Activated CD8-positive, alpha-beta T cell treated with anti-CD3 and anti-CD28 coated beads for 36 hours (primary cell): Measurements from ENCODE around the gene LIPE. TPM values are rescaled to one million over a fixed set of nuclear protein-coding genes. Genes with fewer than 3 reads are reported as not detected.

Experiments
- ATAC-seq: fragments of 200-7000 bp; cut with Tn5 transposase; one replicate; pipeline ENCODE4 v1.10.0; 2021; ENCODE audit warnings: mild to moderate bottlenecking, moderate library complexity
- CTCF ChIA-PET: fragments of 350-600 bp; sonication (Branson Sonifier 250); formaldehyde crosslinking; loops from one replicate; lab custom pipeline; 2021; ENCODE audit warnings: antibody characterized with exemption; lab: Charles Lee
- POLR2A ChIA-PET: fragments of 350-600 bp; sonication (Branson Sonifier 250); formaldehyde crosslinking; loops from one replicate; lab custom pipeline; 2021; ENCODE audit warnings: antibody characterized with exemption; lab: Charles Lee
- DNase-seq: peaks from one replicate; pipeline ENCODE4 v3.0.0-alpha.2; 2020
- H3K27ac Mint-ChIP-seq: one replicate; pipeline ENCODE4 v1.8.0; 2021; ENCODE audit warnings: mild to moderate bottlenecking, mixed read lengths
- H3K27me3 Mint-ChIP-seq: one replicate; pipeline ENCODE4 v1.8.0; 2021; ENCODE audit warnings: mixed read lengths
- H3K36me3 Mint-ChIP-seq: one replicate; pipeline ENCODE4 v1.8.0; 2021; ENCODE audit warnings: low read depth, mixed read lengths
- H3K4me1 Mint-ChIP-seq: one replicate; pipeline ENCODE4 v1.8.0; 2021; ENCODE audit warnings: low read depth, mixed read lengths
- H3K4me3 Mint-ChIP-seq: one replicate; pipeline ENCODE4 v1.8.0; 2021; ENCODE audit warnings: mild to moderate bottlenecking, moderate library complexity, mixed read lengths
- H3K9me3 Mint-ChIP-seq: one replicate; pipeline ENCODE4 v1.8.0; 2021; ENCODE audit warnings: mixed read lengths
- intact Hi-C: fragments of 100-400 bp; cut with micrococcal nuclease; formaldehyde crosslinking; loops from one replicate; pipeline ENCODE4 v1.10.0; 2022
- total RNA-seq, 2 experiments: library from RNA; stranded (reverse); gene quantifications; one replicate each; pipeline ENCODE4 v1.2.3, GENCODE V29; 2021
- TF ChIP-seq, protein P1 (sequence below): fragments of 200-600 bp; IDR thresholded peaks from one replicate; pipeline ENCODE4 v1.8.0; 2022; ENCODE audit warnings: antibody characterized with exemption, mild to moderate bottlenecking

The LIPE gene
- total RNA-seq, 2 experiments from 2014 or later, result 28.4 to 34.3 TPM

DNA sequence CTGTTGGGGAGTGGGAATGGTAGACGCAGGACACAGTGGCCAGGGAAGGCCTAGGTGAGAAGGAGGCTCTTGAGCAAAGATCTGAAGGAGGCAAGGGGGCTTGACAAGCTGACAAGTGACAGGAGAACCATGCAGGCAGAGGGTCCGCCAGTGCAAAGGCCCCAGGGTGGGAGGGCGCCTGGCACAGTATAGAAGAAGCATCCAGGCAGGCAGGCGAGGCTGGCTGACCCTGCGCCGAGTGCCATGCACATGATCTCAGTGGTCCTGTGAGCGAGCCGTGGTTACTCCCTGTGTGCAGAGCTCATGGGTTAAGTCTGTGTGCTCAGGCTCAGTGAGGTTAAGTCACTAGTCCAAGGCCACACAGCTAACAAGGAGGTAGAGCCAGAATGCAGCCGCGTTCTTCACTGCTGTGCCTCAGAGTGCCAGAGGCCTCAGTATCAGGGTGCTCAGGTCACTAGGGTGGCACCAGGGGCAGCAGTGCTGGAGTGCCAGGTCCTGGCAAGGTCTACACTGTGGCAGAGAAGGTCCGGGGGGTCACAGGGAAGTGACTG, 52.3 kb downstream of the LIPE start:
- intact Hi-C loops, result no loop called here
- H3K36me3 Mint-ChIP-seq, result no peaks in the 10 kb centered on the region
- no peak overlapping the region for H3K4me3 Mint-ChIP-seq
- H3K4me1 Mint-ChIP-seq, result peaks cover 12% of the 10 kb centered on the region
- CTCF ChIA-PET, result no interaction called here
- no peak for ATAC-seq
- peaks cover under 1% of the 10 kb centered on the region for H3K27me3 Mint-ChIP-seq
- H3K27ac Mint-ChIP-seq, result no peak overlapping the region
- no peaks in the 10 kb centered on the region for H3K9me3 Mint-ChIP-seq
- TF ChIP-seq, protein P1, sequence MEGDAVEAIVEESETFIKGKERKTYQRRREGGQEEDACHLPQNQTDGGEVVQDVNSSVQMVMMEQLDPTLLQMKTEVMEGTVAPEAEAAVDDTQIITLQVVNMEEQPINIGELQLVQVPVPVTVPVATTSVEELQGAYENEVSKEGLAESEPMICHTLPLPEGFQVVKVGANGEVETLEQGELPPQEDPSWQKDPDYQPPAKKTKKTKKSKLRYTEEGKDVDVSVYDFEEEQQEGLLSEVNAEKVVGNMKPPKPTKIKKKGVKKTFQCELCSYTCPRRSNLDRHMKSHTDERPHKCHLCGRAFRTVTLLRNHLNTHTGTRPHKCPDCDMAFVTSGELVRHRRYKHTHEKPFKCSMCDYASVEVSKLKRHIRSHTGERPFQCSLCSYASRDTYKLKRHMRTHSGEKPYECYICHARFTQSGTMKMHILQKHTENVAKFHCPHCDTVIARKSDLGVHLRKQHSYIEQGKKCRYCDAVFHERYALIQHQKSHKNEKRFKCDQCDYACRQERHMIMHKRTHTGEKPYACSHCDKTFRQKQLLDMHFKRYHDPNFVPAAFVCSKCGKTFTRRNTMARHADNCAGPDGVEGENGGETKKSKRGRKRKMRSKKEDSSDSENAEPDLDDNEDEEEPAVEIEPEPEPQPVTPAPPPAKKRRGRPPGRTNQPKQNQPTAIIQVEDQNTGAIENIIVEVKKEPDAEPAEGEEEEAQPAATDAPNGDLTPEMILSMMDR, result no peak
- POLR2A ChIA-PET, result no interaction called here
- DNase-seq, result no peak

DNA sequence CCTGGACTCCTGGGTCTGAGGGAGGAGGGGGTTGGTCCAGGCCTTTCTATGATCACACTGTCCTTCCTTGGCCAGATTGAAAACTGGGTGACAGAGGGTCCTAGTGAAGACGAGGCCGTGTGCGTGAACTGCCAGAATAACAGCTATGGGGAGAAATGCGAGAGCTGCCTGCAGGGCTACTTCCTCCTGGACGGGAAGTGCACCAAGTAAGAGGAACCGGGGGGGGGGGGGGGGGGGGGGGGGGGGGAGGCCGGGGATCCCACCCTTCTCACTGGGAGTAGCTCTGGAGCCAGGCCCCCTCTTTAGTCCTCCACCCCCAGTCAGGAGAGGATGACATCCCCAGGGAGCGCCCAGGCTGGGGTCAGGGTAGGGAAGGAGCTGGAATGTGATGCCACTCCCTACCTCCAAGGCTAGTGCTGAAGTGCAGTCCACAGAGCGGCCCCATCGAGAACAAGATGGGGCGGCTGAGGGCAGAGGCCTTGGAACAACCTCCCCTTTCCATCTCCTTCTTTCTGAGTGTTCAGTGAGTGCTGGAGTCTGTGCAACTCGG, 56.5 kb downstream of the LIPE start:
- TF ChIP-seq, protein P1, result no peak
- ChIA-PET CTCF (interaction anchor here (0.8 to 1.5 kb wide), 2 partner anchors 9 to 30 kb away, joined by 3 to 4 read pairs; no protein-coding TSS in a partner anchor), POLR2A (no interaction called here)
- Mint-ChIP-seq H3K27ac (no peak overlapping the region), H3K4me3 (no peak overlapping the region), H3K36me3 (no peaks in the 10 kb centered on the region), H3K9me3 (no peaks in the 10 kb centered on the region), H3K4me1 (no peaks in the 10 kb centered on the region), H3K27me3 (no peaks in the 10 kb centered on the region)
- ATAC-seq (no peak), DNase-seq (no peak)
- intact Hi-C loops, result no loop called here

DNA sequence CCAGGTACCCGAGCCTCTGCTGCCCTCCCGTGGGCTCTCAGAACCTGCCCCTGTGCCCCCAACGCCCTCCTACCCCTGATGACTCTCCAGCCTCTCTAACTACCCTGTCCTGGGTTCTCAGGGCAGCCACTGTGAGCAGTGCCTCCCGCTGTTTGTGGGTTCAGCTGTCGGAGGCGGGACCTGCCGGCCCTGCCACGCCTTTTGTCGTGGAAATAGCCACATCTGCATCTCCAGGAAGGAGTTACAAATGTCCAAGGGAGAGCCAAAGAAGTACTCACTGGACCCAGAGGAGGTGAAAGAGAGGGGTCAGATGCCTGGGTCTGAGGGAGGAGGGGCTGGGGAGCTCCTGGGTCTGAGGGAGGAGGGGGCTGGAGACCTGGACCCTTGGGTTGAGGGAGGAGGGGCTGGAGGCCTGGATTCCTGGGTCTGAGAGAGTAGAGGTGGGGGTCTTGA, 57.1 kb downstream of the LIPE start:
- no peaks in the 10 kb centered on the region for H3K4me1 Mint-ChIP-seq
- no peaks in the 10 kb centered on the region for H3K9me3 Mint-ChIP-seq
- DNase-seq (no peak), ATAC-seq (no peak)
- H3K4me3 Mint-ChIP-seq, result no peak overlapping the region
- H3K27me3 Mint-ChIP-seq, result no peaks in the 10 kb centered on the region
- H3K36me3 Mint-ChIP-seq, result no peaks in the 10 kb centered on the region
- ChIA-PET CTCF (interaction anchor here (0.8 to 1.5 kb wide), 2 partner anchors 10 to 31 kb away, joined by 3 to 4 read pairs; no protein-coding TSS in a partner anchor), POLR2A (no interaction called here)
- intact Hi-C loops, result no loop called here
- TF ChIP-seq, protein P1, result no peak
- no peak overlapping the region for H3K27ac Mint-ChIP-seq

DNA sequence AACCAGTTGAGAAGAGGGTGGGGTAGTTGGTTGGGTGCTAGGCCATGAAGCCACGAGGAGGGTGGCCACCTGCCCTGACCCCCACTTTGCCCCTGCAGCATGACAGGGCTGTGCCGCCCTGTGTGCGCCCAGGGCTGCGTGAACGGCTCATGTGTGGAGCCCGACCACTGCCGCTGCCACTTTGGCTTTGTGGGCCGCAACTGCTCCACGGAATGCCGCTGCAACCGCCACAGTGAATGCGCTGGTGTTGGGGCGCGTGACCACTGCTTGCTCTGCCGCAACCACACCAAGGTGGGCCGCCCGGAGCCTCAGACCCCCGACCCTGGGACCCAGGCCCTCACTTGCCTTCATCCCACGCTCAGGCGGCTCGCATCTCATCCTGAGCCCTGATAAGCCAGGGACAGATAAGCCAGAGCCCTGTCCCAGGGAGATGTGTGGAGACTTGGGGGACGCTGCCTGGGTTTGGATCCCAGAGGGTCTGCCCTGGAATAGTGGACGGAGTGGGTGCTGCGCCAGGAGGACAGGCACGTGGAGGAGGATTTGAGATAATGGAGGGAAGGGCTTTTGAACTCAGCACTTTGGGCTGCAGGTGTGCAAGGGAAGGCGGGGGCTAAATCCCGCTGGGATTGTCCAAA, 57.6 kb downstream of the LIPE start:
- intact Hi-C loops, result no loop called here
- no peak for DNase-seq
- H3K27me3 Mint-ChIP-seq, result no peaks in the 10 kb centered on the region

More for the DNA sequence above, 57.6 kb downstream of the LIPE start:
- no peak overlapping the region for H3K27ac Mint-ChIP-seq
- no peak for ATAC-seq
- POLR2A ChIA-PET, result no interaction called here
- H3K9me3 Mint-ChIP-seq, result no peaks in the 10 kb centered on the region
- no peaks in the 10 kb centered on the region for H3K4me1 Mint-ChIP-seq
- no peaks in the 10 kb centered on the region for H3K36me3 Mint-ChIP-seq
- CTCF ChIA-PET, result no interaction called here
- H3K4me3 Mint-ChIP-seq, result no peak overlapping the region
- TF ChIP-seq, protein P1, result no peak
